GM19023 (cell line): Measurements from ENCODE around the gene C21orf91.

Experiments used
- ATAC-seq: cut with Tn5 transposase; IDR thresholded peaks from one replicate; pipeline ENCODE4 v1.9.1; 2021; ENCODE audit warnings: mild to moderate bottlenecking, moderate library complexity; ENCODE audit not compliant: unreplicated experiment

C21orf91 gene

DNA sequence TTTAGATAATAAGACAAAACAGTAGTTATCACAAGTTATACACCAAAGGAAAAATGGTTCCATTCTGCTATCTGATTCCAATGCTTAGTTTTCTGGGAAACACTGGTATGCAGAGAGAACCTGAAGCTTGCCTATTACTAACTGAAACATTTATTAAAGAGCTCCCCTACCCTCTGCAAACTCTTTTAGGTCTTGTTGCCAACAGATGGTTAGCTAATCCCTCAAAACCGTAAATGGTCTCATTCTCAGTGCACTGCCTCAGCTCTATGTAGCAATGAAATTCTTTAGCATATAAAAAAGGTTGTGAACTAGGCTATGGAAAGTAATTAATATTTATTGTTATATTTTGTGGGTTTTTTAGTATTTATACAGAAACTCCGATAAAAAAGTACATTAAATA lies 20.4 kb downstream of the C21orf91 start:
- no peak for ATAC-seq

DNA sequence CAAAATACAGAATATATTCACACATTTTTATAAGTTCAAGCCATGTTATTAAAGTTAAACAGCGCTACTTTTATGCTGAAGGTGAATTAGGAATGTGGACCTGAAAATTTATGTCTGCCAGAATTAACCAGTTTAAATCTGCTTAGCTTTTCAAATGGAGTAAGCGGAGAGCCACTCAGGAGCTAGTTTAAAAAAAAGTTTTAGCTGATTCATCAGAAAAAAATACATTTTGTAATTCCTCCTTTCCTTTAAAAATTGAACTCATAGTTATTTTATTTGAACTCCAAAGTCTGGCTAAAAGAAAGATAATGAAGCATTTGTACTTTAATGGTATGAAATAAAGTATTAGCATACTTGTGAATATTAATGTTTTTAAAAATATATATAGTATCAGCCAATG lies 21.2 kb downstream of the C21orf91 start:
- no peak for ATAC-seq

DNA sequence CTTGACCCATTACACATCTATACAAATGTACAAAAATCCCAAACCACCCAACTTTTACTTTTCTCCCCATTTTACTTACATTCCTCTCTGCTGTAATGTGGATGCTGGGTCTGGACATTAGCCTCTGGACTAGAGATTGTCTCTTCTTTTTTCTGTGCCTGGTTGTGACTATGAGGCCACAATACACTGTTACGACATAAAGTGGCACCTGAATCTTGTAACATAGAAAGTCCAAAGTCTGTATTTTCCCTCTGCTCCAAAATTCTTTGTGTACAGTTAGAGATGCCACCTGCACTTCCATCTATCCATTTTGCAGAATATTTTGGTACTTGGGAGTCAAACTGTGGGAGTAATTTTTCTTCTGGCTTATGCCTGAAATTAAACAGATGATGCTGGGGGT lies 22.7 kb downstream of the C21orf91 start:
- ATAC-seq, result no peak

- no peak for ATAC-seq
These were observed 23.1 kb downstream of the C21orf91 start for GRCh38 chr21:17796037-17796403.

- no peak for ATAC-seq
These were observed 23.8 kb downstream of the C21orf91 start for GRCh38 chr21:17795146-17796036.

DNA sequence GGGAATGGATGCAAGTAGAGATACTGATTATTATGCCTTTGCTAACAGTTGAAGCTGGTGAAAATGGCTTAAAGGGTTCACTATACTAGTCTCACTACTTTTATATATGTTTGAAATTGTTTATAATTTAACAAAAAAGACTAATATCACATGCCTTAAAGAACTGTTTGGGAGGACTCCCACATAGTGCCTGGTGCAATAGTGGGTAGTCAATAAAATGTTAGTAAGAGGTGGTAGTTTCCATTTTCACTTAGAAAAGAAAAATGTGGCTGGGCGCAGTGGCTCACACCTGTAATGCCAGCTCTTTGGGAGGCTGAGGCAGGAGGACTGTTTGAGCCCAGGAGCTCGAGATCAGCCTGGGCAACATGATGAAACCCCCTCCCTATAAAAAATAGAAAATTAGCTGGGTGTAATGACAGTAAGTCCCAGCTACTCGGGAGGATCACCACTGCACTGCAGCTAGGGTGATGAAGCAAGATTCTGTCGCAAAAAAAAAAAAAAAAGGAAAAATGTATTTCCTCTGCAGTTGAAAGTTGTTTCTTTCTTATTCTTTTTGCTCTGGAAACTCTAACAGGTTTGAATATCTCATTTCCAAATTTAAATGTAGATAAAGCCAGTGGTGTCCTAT lies 24.5 kb downstream of the C21orf91 start:
- no peak for ATAC-seq

DNA sequence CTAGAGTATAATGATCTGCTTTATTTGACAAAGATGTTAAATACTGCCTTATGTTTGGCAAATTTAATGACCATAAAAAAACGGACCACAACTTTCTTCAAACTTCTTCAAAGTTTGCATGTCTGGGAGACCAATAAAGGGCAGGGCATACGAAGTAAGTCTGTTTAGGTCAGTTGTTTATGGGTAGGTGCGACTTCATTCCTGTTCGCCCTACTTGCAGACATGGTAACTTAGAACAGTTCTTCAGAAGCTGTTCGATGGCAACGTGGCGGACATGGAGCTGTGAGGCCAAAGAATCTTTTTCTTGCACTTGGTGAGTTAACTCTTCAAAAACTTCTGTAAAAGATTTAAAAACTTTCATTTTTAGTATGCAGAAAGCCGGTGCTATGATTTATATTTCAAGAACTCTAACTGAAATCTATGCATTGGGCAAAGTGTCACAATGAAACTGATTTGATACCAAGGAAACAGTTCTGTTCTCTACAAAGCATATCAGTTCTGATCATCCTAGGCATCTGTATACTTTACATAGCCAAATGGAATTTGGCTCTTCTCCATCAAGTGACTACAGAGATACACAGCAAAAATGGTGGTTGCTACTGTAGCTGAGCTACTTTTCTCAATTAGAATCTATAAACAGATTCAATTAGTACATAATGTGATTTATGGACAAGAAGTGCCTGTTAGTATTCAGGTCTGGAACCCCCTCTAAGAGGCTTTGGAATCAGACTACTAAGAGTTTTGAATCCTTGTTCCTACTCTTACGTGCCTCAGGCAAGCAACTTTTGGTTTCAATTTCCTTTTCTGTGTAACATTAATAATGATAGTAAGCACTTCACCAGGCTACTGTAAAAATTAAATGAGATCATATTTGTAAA lies 25.7 kb downstream of the C21orf91 start:
- ATAC-seq, result peak; percentile 55

DNA sequence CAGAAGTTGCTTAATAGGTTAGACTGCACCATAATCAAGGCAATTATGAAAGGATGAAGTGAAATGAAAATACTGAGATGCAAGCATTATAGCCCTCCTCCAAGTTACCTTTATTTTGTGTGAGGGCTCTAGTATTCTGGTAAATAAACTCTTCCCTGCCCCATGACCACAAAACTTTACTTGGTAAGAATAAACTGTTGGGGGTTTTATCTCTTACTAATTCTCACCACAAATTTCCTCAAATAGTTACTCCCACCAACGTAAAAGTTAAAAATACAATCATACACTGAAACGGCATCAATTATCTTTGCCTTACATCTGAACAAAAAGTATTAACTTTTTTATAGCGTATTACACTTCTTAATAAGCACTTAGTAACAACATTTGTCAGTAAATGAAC lies 29.5 kb downstream of the C21orf91 start:
- no peak for ATAC-seq

DNA sequence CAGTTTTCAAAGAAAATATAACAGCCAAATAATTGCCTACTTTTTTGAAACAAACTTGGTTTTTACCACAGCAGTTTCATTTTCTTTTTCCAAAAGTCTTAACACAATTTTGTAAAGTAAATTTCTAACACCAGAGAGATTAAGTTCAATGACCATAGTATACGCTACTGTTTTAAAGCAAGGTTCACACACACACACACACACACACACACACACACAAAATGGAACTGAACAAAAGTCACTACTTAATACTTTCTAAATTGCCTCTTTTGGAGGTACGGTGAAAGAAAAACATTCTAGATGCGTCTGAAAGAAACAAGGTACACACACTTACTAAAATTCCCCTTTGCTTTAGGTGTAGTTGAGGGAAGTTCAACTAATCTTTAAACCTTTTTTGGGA lies 30.1 kb downstream of the C21orf91 start:
- no peak for ATAC-seq

DNA sequence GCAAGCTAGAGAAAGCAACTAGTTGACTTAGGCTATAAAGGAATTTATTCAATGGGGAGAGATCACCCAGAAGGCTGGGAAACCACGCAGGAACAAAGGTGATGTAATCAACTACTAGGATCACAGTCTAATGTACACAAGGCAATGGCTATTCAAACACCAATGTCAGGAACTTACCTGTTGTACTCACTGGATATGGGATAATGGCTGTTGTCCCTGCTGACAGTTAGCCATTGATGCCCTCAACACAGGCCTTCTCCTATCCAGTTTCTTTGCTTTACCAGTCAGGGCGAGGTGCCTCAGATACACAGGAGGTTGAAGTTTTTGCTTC lies 32.3 kb downstream of the C21orf91 start:
- no peak for ATAC-seq

- no peak for ATAC-seq
These were observed 32.9 kb downstream of the C21orf91 start for GRCh38 chr21:17786071-17786850.

DNA sequence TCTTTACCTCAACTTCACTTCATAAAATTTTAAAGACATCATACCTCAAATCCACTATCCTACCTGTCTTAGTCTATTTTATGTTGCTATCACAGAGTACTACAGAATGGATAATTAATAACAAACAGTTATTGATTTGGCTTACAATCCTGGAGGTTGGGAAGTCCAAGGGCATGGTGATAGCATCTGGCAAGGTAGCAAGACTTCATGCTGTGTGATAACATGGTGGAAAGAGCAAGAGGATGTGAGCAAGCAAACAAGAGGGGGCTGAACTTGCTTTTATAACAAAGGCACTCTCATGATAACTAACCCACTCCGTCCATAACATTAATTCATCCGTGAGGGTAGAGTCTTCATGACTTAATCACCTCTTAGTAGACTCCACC lies 33.8 kb downstream of the C21orf91 start:
- ATAC-seq, result no peak

- ATAC-seq, result peak; percentile 51
These were observed 34.4 kb downstream of the C21orf91 start for GRCh38 chr21:17784604-17785402.

DNA sequence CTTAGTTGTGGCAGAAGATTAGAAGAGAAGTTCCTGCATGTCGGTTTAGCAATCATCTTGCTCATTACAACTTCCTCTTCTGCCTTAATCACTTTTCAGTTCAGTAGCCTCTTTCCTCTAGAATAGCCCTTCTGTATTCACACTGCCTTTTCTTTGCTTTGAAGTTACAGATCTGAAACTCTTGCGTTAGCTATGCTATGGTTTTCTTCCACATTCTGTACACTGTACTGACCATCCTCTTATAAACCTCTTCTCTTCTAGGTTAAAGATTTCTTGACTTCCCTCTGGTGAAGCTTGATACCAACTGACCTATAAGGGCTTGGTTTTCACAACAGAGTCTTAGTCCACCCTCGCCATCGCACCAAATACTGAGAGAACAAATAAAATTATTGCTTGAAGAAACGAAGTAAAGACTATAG lies 35.0 kb downstream of the C21orf91 start:
- peak; percentile 44 for ATAC-seq

DNA sequence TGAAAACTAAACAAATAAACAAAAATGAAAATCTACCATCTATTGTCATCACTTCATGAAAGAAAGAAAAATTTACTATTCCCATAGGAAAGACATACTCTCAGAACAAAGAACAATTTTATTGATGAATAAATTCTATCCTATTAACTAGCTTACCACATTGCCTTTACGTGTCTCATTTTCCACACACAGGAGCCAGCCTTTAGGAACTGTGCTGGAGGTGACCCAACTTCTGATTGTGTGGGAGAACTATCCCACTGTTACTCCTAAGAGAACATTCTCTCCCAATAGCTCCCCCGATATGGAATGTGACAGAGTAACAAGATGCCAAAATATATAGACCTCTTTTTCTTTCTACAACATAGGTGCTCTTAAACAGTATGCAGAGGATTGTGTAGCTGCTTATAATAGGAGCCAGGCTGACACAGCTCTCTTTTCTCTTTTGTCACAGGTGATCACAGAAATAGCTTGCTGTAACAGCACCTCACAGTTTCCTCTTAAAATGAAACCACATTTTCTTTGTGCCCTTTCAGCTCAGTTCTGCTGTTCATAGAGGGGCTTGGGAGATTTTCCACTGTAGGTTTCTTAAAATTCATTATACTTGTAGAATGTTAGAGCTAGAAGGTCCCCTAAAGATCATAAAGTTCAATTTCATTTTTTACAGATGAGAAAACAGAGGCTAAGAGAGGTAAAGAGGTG lies 35.5 kb downstream of the C21orf91 start:
- ATAC-seq, result peak; percentile 38

GRCh38 chr21:17783003-17783402 lies 36.2 kb downstream of the C21orf91 start:
- no peak for ATAC-seq

DNA sequence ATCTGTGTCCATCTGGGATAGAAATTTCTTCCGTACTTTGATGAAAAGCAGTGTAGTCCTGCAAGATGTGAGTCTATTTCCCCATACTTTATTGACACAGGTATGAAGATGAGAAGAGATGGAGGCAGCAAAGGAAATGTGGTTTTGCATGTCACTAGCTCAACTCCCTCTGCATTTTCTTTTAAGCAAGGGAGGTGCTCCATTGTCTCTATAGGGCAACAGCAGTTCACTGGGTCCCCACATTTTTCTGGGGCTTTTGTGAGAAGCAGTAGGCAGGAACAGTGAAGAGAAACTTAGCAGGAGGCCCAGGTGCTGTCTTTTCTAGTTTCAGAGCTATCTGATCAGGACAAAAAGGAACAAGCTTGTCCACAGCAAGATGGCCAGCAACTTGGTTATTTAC lies 37.1 kb downstream of the C21orf91 start:
- no peak for ATAC-seq

- ATAC-seq, result no peak
These were observed 37.6 kb downstream of the C21orf91 start for GRCh38 chr21:17781524-17781923.

DNA sequence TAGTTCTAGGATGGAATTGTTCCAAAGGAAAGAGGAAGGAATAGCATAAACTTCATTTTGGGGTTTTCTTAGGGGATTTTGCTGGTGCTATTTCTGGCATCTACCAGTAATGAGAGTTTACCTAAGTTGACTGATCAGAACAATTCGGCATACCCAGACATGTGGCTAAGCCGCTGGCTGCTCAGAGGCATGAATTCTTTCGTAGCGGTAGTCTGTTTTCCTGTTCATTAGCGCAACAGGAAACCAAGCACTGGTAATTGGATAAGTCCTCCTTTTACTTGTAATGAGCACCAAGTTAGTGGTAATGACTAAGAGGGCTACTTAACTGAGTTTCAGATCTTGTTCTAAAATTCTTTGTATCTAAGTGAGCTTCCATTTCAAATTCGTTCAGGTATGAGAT lies 38.6 kb downstream of the C21orf91 start:
- peak; percentile 35 for ATAC-seq
